K562 (cell line): ENCODE data around the gene AMN1.

Source experiments
- CBFB ChIP-seq: sonication (generic); formaldehyde crosslinking; IDR thresholded peaks from 2 replicates; pipeline ENCODE4 v1.4.0; 2020; ENCODE audit warnings: mild to moderate bottlenecking, missing genetic modification reagents
- FIP1L1 ChIP-seq: fragments of 200-400 bp; formaldehyde crosslinking; IDR thresholded peaks from 2 replicates; pipeline ENCODE4 v1.6.1; 2018; ENCODE audit warnings: mild to moderate bottlenecking, low read depth, low read length; ENCODE audit not compliant: poor library complexity, severe bottlenecking
- KLF10 ChIP-seq: fragments of 250-450 bp; sonication (Bioruptor Pico); IDR thresholded peaks from 2 replicates; pipeline ENCODE4 v1.6.1; 2021; ENCODE audit warnings: matching md5 sums
- RAD21 ChIP-seq, 2 experiments: fragments of 250-450 bp in 1 of 2; fragments of 450-650 bp in 1 of 2; sonication (Bioruptor Pico) in 1 of 2; formaldehyde crosslinking in 1 of 2; IDR thresholded peaks in 1 of 2; conservative IDR thresholded peaks in 1 of 2; 2 replicates each; pipeline versions ENCODE4 v1.4.0 to v1.8.0; 2020 to 2022; ENCODE audit warnings: mild to moderate bottlenecking in 2 of 2, moderate library complexity in 1 of 2
- SIRT6 ChIP-seq: IDR thresholded peaks from one replicate; pipeline ENCODE4 v1.6.1; 2012; ENCODE audit warnings: low read depth, mild to moderate bottlenecking, control low read depth, inconsistent platforms, low read length, moderate library complexity
- SP1 ChIP-seq: sonication (generic); formaldehyde crosslinking; IDR thresholded peaks from 2 replicates; pipeline ENCODE4 v1.8.1; 2022; ENCODE audit warnings: mild to moderate bottlenecking, missing genetic modification reagents
- ZNF253 ChIP-seq: fragments of 250-450 bp; sonication (Bioruptor Pico); conservative IDR thresholded peaks from 2 replicates; pipeline ENCODE4 v1.6.1; 2021; ENCODE audit warnings: mild to moderate bottlenecking
- ZNF444 ChIP-seq: fragments of 250-450 bp; sonication (Bioruptor Pico); IDR thresholded peaks from 2 replicates; pipeline ENCODE4 v1.4.0; 2020; ENCODE audit warnings: mild to moderate bottlenecking, moderate library complexity
- TF ChIP-seq, protein P1 (sequence below): sonication (generic); formaldehyde crosslinking; IDR thresholded peaks from 2 replicates; pipeline ENCODE4 v1.9.0; 2022; ENCODE audit warnings: mild to moderate bottlenecking, missing genetic modification reagents
- TF ChIP-seq, protein P2 (sequence below), 3 experiments: IDR thresholded peaks in 2 of 3; conservative IDR thresholded peaks in 1 of 3; 2 replicates each; pipeline ENCODE4 v1.5.1; 2011 to 2012; ENCODE audit warnings: low read length in 3 of 3, mild to moderate bottlenecking in 3 of 3, control low read depth in 2 of 3, improper control_type of control experiment in 1 of 3, inconsistent platforms in 1 of 3, low read depth in 1 of 3, mixed read lengths in 1 of 3, moderate library complexity in 1 of 3; ENCODE audit not compliant: insufficient read depth in 2 of 3

DNA sequence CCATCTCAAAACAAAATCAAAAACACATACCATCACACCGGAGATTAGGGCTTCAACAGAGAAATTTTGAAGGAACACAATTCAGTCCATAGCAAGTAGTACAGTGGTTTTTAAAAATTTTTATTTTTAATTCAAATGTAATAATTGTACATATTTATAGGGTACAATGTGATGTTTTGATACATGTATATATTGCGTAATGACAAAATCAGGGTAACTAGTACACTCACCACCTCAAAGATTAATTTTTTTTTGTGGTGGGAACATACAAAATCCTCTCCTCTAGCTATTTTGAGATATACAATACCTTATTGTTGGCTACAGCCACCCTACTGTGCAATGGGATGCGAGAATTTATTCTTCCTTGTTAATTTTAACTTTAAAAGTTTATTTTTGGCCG, 95.4 kb downstream of the AMN1 start:
- no peak for TF ChIP-seq RAD21 (CRISPR knock-in tag; conservative IDR thresholded peaks at IDR 0.05 in 1 of 2, IDR thresholded peaks at IDR 0.05 in 1 of 2)
- no peak for TF ChIP-seq CBFB (CRISPR knock-in tag)
- TF ChIP-seq ZNF253 (CRISPR knock-in tag): no peak
- no peak for TF ChIP-seq SIRT6
- TF ChIP-seq ZNF444 (CRISPR knock-in tag): no peak
- TF ChIP-seq, protein P1, sequence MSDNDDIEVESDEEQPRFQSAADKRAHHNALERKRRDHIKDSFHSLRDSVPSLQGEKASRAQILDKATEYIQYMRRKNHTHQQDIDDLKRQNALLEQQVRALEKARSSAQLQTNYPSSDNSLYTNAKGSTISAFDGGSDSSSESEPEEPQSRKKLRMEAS (CRISPR knock-in tag): no peak
- TF ChIP-seq, protein P2, sequence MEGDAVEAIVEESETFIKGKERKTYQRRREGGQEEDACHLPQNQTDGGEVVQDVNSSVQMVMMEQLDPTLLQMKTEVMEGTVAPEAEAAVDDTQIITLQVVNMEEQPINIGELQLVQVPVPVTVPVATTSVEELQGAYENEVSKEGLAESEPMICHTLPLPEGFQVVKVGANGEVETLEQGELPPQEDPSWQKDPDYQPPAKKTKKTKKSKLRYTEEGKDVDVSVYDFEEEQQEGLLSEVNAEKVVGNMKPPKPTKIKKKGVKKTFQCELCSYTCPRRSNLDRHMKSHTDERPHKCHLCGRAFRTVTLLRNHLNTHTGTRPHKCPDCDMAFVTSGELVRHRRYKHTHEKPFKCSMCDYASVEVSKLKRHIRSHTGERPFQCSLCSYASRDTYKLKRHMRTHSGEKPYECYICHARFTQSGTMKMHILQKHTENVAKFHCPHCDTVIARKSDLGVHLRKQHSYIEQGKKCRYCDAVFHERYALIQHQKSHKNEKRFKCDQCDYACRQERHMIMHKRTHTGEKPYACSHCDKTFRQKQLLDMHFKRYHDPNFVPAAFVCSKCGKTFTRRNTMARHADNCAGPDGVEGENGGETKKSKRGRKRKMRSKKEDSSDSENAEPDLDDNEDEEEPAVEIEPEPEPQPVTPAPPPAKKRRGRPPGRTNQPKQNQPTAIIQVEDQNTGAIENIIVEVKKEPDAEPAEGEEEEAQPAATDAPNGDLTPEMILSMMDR (IDR thresholded peaks at IDR 0.05 in 2 of 3, conservative IDR thresholded peaks at IDR 0.05 in 1 of 3; ENCODE audit: insufficient read depth in 2 of 3, low read depth in 1 of 3, low read length in 3 of 3): no peak
- TF ChIP-seq FIP1L1: no peak
- TF ChIP-seq KLF10: no peak
- no peak for TF ChIP-seq SP1 (CRISPR knock-in tag)
